Measurements from ENCODE around the gene DLG5.

- TF ChIP-seq CTCF (IDR thresholded peaks at IDR 0.05): no peak
- TF ChIP-seq POLR2A (IDR thresholded peaks at IDR 0.05): no peak
These were observed 134.4 kb downstream of the DLG5 start for GRCh38 chr10:77792155-77792554.
